HEK293 (cell line): Measurements from ENCODE around the gene CPEB4.

ENCODE experiments used
- CTCF ChIA-PET: fragments of 350-600 bp; formaldehyde crosslinking; extraction: SDS; loops from one replicate; lab custom pipeline; 2021; ENCODE audit warnings: antibody characterized with exemption; lab: Yijun Ruan, JAX
- POLR2A ChIA-PET: fragments of 300-600 bp; formaldehyde crosslinking; extraction: SDS; loops from one replicate; lab custom pipeline; 2020; ENCODE audit warnings: antibody characterized with exemption, inconsistent platforms; lab: Yijun Ruan, JAX
- H3K27ac ChIP-seq: fragments of 200-500 bp; sonication (Bioruptor generic); 2 replicates; pipeline ENCODE4 v1.5.1; 2014; ENCODE audit warnings: low read depth, low read length, control low read depth, inconsistent platforms; ENCODE audit errors: extremely low read depth
- H3K36me3 ChIP-seq, 2 experiments: fragments of 200-500 bp in 1 of 2; sonication (Bioruptor generic) in 1 of 2; 1 replicate in 1 of 2; 2 replicates in 1 of 2; pipeline ENCODE4 v1.5.1; 2014 to 2017; ENCODE audit warnings: inconsistent platforms in 2 of 2, low read length in 2 of 2; ENCODE audit not compliant: control insufficient read depth in 2 of 2, insufficient read depth in 1 of 2
- H3K4me1 ChIP-seq: fragments of 200-500 bp; sonication (Bioruptor generic); 2 replicates; pipeline ENCODE4 v1.5.1; 2014; ENCODE audit warnings: mild to moderate bottlenecking, low read length, inconsistent platforms; ENCODE audit not compliant: control insufficient read depth, insufficient read depth
- H3K4me3 ChIP-seq: 2 replicates; pipeline ENCODE4 v1.5.1; 2011; ENCODE audit warnings: low read depth, mild to moderate bottlenecking, control low read depth, low read length, moderate library complexity
- H3K9me3 ChIP-seq: fragments of 200-500 bp; sonication (Bioruptor generic); 2 replicates; pipeline ENCODE4 v1.5.1; 2014; ENCODE audit warnings: low read depth, low read length, inconsistent platforms; ENCODE audit not compliant: control insufficient read depth, insufficient read depth
- ATF2 ChIP-seq: fragments of 450-650 bp; formaldehyde crosslinking; IDR thresholded peaks from 2 replicates; pipeline ENCODE4 v1.5.1; 2016; ENCODE audit warnings: missing biosample characterization, missing genetic modification characterization, low read depth
- HOXA7 ChIP-seq: sonication (generic); formaldehyde crosslinking; IDR thresholded peaks from 2 replicates; pipeline ENCODE4 v1.8.1; 2022; ENCODE audit warnings: missing genetic modification reagents, borderline replicate concordance
- IKZF3 ChIP-seq: fragments of 450-650 bp; IDR thresholded peaks from 2 replicates; pipeline ENCODE4 v1.5.0; 2018; ENCODE audit warnings: missing biosample characterization, mild to moderate bottlenecking, missing genetic modification characterization, moderate library complexity
- OVOL3 ChIP-seq: fragments of 450-650 bp; formaldehyde crosslinking; IDR thresholded peaks from 2 replicates; pipeline ENCODE4 v1.5.1; 2016; ENCODE audit warnings: missing biosample characterization, missing genetic modification characterization
- PRDM1 ChIP-seq: fragments of 450-650 bp; formaldehyde crosslinking; IDR thresholded peaks from 2 replicates; pipeline ENCODE4; 2016; ENCODE audit warnings: missing biosample characterization, missing genetic modification characterization
- WT1 ChIP-seq: fragments of 450-650 bp; formaldehyde crosslinking; IDR thresholded peaks from 2 replicates; pipeline ENCODE4 v1.5.1; 2016; ENCODE audit warnings: missing biosample characterization, missing genetic modification characterization
- ZBTB6 ChIP-seq: fragments of 450-650 bp; formaldehyde crosslinking; IDR thresholded peaks from 2 replicates; pipeline ENCODE4 v1.5.1; 2017; ENCODE audit warnings: missing biosample characterization, missing genetic modification characterization
- ZNF140 ChIP-seq: fragments of 450-650 bp; formaldehyde crosslinking; IDR thresholded peaks from 2 replicates; pipeline ENCODE4 v1.5.1; 2016; ENCODE audit warnings: missing biosample characterization, missing genetic modification characterization
- ZNF302 ChIP-seq: fragments of 450-650 bp; formaldehyde crosslinking; IDR thresholded peaks from 2 replicates; pipeline ENCODE4 v1.5.1; 2016; ENCODE audit warnings: missing biosample characterization, missing genetic modification characterization, low read depth
- ZNF529 ChIP-seq: fragments of 450-650 bp; formaldehyde crosslinking; IDR thresholded peaks from 2 replicates; pipeline ENCODE4 v1.5.1; 2017; ENCODE audit warnings: missing genetic modification characterization, missing biosample characterization; ENCODE audit not compliant: insufficient replicate concordance
- ZNF549 ChIP-seq: fragments of 450-650 bp; IDR thresholded peaks from 2 replicates; pipeline ENCODE4 v1.5.1; 2018; ENCODE audit warnings: missing biosample characterization, missing genetic modification characterization, mild to moderate bottlenecking, inconsistent platforms, moderate library complexity
- ZNF555 ChIP-seq: fragments of 450-650 bp; formaldehyde crosslinking; conservative IDR thresholded peaks from 2 replicates; pipeline ENCODE4 v1.5.1; 2017; ENCODE audit warnings: missing biosample characterization, mild to moderate bottlenecking, missing genetic modification characterization, inconsistent platforms
- ZNF629 ChIP-seq: fragments of 450-650 bp; formaldehyde crosslinking; IDR thresholded peaks from 2 replicates; pipeline ENCODE4 v1.5.1; 2017; ENCODE audit warnings: missing biosample characterization, missing genetic modification characterization
- ZNF639 ChIP-seq: fragments of 450-650 bp; formaldehyde crosslinking; IDR thresholded peaks from 2 replicates; pipeline ENCODE4 v1.5.1; 2016; ENCODE audit warnings: missing biosample characterization, missing genetic modification characterization
- ZNF701 ChIP-seq: fragments of 450-650 bp; formaldehyde crosslinking; IDR thresholded peaks from 2 replicates; pipeline ENCODE4 v1.5.1; 2016; ENCODE audit warnings: missing biosample characterization, missing genetic modification characterization
- ZNF76 ChIP-seq: fragments of 450-650 bp; formaldehyde crosslinking; IDR thresholded peaks from 2 replicates; pipeline ENCODE4; 2016; ENCODE audit warnings: low read depth, missing biosample characterization, missing genetic modification characterization, borderline replicate concordance
- ZNF843 ChIP-seq: fragments of 450-650 bp; formaldehyde crosslinking; IDR thresholded peaks from 2 replicates; pipeline ENCODE4 v1.5.1; 2016; ENCODE audit warnings: missing biosample characterization, missing genetic modification characterization
- ZSCAN16 ChIP-seq: fragments of 450-650 bp; formaldehyde crosslinking; IDR thresholded peaks from 2 replicates; pipeline ENCODE4 v1.5.1; 2016; ENCODE audit warnings: missing biosample characterization, missing genetic modification characterization
- TF ChIP-seq, protein P1 (sequence below): fragments of 450-650 bp; formaldehyde crosslinking; IDR thresholded peaks from 2 replicates; pipeline ENCODE4 v1.5.1; 2016; ENCODE audit warnings: missing biosample characterization, missing genetic modification characterization
- TF ChIP-seq, protein P2 (sequence below): fragments of 450-650 bp; formaldehyde crosslinking; IDR thresholded peaks from 2 replicates; pipeline ENCODE4 v1.5.1; 2017; ENCODE audit warnings: missing biosample characterization, missing genetic modification characterization
- TF ChIP-seq, protein P3 (sequence below): fragments of 450-650 bp; formaldehyde crosslinking; IDR thresholded peaks from 2 replicates; pipeline ENCODE4 v1.5.1; 2017; ENCODE audit warnings: missing biosample characterization, missing genetic modification characterization

Gene CPEB4

GRCh38 chr5:173913686-173914321 lies 25.7 kb downstream of the CPEB4 start (continued):
- TF ChIP-seq ZNF639 (tag by site-specific recombination) (no peak), ZNF549 (no peak), ATF2 (tag by site-specific recombination) (peak; percentile 72), IKZF3 (tag by site-specific recombination) (no peak), ZNF843 (tag by site-specific recombination) (no peak), ZNF555 (no peak)
- TF ChIP-seq, protein P1, sequence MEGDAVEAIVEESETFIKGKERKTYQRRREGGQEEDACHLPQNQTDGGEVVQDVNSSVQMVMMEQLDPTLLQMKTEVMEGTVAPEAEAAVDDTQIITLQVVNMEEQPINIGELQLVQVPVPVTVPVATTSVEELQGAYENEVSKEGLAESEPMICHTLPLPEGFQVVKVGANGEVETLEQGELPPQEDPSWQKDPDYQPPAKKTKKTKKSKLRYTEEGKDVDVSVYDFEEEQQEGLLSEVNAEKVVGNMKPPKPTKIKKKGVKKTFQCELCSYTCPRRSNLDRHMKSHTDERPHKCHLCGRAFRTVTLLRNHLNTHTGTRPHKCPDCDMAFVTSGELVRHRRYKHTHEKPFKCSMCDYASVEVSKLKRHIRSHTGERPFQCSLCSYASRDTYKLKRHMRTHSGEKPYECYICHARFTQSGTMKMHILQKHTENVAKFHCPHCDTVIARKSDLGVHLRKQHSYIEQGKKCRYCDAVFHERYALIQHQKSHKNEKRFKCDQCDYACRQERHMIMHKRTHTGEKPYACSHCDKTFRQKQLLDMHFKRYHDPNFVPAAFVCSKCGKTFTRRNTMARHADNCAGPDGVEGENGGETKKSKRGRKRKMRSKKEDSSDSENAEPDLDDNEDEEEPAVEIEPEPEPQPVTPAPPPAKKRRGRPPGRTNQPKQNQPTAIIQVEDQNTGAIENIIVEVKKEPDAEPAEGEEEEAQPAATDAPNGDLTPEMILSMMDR: no peak

GRCh38 chr5:173915310-173916014 lies 27.3 kb downstream of the CPEB4 start:
- H3K36me3 ChIP-seq: peaks cover 0 to 3% of the 10 kb centered on the region in 2 experiments; a peak in 2 of 3 replicates
- ChIA-PET POLR2A (no interaction called here), CTCF (interaction anchor here (0.6 to 4.2 kb wide), 4 partner anchors 10 to 488 kb away, joined by 3 to 28 read pairs (median 5); no protein-coding TSS in a partner anchor)
- H3K4me1 ChIP-seq: peaks cover 14% of the 10 kb centered on the region
- H3K27ac ChIP-seq: no peak overlapping the region
- H3K9me3 ChIP-seq: no peaks in the 10 kb centered on the region
- H3K4me3 ChIP-seq: no peak overlapping the region
- TF ChIP-seq HOXA7 (no peak), PRDM1 (tag by site-specific recombination) (0 out of 2 replicates have a peak, but pooled peaks have one; percentile 18), ZNF629 (tag by site-specific recombination) (no peak)
- TF ChIP-seq, protein P2, sequence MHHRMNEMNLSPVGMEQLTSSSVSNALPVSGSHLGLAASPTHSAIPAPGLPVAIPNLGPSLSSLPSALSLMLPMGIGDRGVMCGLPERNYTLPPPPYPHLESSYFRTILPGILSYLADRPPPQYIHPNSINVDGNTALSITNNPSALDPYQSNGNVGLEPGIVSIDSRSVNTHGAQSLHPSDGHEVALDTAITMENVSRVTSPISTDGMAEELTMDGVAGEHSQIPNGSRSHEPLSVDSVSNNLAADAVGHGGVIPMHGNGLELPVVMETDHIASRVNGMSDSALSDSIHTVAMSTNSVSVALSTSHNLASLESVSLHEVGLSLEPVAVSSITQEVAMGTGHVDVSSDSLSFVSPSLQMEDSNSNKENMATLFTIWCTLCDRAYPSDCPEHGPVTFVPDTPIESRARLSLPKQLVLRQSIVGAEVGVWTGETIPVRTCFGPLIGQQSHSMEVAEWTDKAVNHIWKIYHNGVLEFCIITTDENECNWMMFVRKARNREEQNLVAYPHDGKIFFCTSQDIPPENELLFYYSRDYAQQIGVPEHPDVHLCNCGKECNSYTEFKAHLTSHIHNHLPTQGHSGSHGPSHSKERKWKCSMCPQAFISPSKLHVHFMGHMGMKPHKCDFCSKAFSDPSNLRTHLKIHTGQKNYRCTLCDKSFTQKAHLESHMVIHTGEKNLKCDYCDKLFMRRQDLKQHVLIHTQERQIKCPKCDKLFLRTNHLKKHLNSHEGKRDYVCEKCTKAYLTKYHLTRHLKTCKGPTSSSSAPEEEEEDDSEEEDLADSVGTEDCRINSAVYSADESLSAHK (tag by site-specific recombination): no peak

DNA sequence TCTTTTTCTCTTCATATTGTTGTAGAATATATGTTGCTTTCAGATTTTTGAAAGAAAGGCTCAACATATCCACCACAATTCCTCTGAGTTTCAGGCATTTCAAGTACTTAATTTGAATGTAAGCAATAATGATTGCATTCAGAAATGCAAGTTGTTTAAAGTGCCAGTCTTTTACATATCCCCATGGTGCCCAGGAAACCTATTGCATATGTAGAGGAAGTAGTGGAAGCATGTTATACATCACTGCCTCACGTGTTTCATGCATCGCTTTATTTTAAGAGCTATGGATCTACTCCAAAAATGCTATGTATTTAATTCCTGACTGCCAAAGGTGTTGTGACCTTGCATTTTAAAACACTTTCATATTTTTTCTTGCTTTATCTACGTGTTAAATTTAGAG lies 28.1 kb downstream of the CPEB4 start:
- H3K27ac ChIP-seq: no peak overlapping the region
- no peaks in the 10 kb centered on the region for H3K9me3 ChIP-seq
- no peaks in the 10 kb centered on the region; a peak in 1 of 3 replicates for H3K36me3 ChIP-seq
- no peak overlapping the region for H3K4me3 ChIP-seq
- POLR2A ChIA-PET: no interaction called here
- H3K4me1 ChIP-seq: peaks cover 21% of the 10 kb centered on the region
- CTCF ChIA-PET: interaction anchor here (0.7 to 1.0 kb wide), 2 partner anchors 9 to 150 kb away, joined by 3 read pairs; no protein-coding TSS in a partner anchor
- TF ChIP-seq ZNF701 (no peak), IKZF3 (tag by site-specific recombination) (no peak), WT1 (tag by site-specific recombination) (no peak), ZNF529 (no peak), ZNF140 (tag by site-specific recombination) (no peak), ZBTB6 (no peak), ZNF76 (tag by site-specific recombination) (no peak), OVOL3 (tag by site-specific recombination) (no peak), ZNF302 (tag by site-specific recombination) (no peak), ZSCAN16 (no peak)
- TF ChIP-seq, protein P3, sequence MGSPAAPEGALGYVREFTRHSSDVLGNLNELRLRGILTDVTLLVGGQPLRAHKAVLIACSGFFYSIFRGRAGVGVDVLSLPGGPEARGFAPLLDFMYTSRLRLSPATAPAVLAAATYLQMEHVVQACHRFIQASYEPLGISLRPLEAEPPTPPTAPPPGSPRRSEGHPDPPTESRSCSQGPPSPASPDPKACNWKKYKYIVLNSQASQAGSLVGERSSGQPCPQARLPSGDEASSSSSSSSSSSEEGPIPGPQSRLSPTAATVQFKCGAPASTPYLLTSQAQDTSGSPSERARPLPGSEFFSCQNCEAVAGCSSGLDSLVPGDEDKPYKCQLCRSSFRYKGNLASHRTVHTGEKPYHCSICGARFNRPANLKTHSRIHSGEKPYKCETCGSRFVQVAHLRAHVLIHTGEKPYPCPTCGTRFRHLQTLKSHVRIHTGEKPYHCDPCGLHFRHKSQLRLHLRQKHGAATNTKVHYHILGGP (tag by site-specific recombination): no peak
